ENCODE measurements around the gene CFAP46.

The CFAP46 gene

DNA sequence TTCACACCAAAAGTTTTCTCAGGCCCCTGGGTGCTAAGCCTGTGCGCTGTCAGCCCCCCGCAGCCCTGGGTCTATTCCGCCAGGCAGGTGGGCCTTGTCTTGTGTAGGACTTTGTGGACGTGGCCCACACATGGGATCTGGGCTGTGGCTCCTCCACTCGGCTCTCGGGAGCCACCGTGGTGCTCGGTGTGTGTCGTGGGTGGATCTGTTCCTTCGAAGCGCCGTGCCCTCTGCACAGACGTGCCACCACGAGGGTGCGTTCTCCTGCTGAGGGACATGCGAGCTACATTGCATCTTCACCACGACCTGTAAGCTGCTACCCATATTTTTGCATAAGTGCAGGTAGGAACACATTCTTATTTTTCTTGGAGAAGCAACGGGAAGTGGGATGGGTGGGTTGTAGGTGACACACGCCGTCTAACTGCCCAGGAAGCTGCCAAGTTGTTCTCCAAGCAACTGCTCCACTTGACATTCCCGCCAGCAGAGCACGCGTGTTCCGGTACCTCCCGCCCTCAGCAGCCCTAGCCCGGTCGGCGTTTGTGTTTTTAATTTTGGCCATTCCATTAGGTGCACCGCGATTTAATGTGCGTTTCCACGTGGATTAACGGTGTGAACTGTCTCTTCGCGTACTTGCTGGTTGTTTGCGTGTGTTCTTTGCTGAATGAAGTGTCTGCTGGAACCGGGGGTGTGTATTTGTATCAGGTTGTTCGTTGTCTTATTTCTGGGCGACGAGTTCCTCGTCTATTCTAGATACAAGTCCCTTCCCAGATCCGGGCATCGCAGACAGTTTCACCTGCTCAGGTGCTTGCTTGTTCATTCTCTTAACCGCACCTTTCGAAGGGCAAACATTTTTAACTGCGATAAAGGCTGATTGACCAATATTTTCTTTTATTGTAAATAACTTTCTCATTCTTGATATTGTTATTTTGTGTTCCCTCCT, 47.4 kb upstream of the CFAP46 start:
- TF ChIP-seq EZH2phosphoT487 (IDR thresholded peaks at IDR 0.05; ENCODE audit: borderline replicate concordance): no peak
- TF ChIP-seq, protein P1, sequence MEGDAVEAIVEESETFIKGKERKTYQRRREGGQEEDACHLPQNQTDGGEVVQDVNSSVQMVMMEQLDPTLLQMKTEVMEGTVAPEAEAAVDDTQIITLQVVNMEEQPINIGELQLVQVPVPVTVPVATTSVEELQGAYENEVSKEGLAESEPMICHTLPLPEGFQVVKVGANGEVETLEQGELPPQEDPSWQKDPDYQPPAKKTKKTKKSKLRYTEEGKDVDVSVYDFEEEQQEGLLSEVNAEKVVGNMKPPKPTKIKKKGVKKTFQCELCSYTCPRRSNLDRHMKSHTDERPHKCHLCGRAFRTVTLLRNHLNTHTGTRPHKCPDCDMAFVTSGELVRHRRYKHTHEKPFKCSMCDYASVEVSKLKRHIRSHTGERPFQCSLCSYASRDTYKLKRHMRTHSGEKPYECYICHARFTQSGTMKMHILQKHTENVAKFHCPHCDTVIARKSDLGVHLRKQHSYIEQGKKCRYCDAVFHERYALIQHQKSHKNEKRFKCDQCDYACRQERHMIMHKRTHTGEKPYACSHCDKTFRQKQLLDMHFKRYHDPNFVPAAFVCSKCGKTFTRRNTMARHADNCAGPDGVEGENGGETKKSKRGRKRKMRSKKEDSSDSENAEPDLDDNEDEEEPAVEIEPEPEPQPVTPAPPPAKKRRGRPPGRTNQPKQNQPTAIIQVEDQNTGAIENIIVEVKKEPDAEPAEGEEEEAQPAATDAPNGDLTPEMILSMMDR (conservative IDR thresholded peaks at IDR 0.05; ENCODE audit: low read length): no peak
- H3K27me3 ChIP-seq (ENCODE audit: insufficient read depth, low read length, poor library complexity, severe bottlenecking): no peaks in the 10 kb centered on the region
- no peak overlapping the region for H3K4me3 ChIP-seq (ENCODE audit: low read length, poor library complexity, severe bottlenecking)
- no peaks in the 10 kb centered on the region for H3K4me1 ChIP-seq (ENCODE audit: insufficient read depth, low read length, poor library complexity, severe bottlenecking)
- no peaks in the 10 kb centered on the region for H3K9me2 ChIP-seq (replicated peaks; ENCODE audit: low read depth, low read length)
- H3F3A ChIP-seq (ENCODE audit: low read depth): no peaks in the 10 kb centered on the region
- H4K20me1 ChIP-seq (ENCODE audit: insufficient read depth, low read length, poor library complexity, severe bottlenecking): no peaks in the 10 kb centered on the region
- H2AFZ ChIP-seq (ENCODE audit: low read length): no peak overlapping the region
- H3K4me2 ChIP-seq (ENCODE audit: low read depth, low read length, poor library complexity, severe bottlenecking): no peak overlapping the region
- no peaks in the 10 kb centered on the region for H3K36me3 ChIP-seq (ENCODE audit: insufficient read depth, low read length)
- H3K9ac ChIP-seq (ENCODE audit: low read depth, low read length, poor library complexity, severe bottlenecking): no peak overlapping the region
- peaks cover 4% of the 10 kb centered on the region; the same call in 1 of the 2 replicates for H3K9me3 ChIP-seq (ENCODE audit: insufficient read depth, low read depth, low read length)
- no peaks in the 10 kb centered on the region for H3K79me2 ChIP-seq (ENCODE audit: insufficient read depth, low read length)

DNA sequence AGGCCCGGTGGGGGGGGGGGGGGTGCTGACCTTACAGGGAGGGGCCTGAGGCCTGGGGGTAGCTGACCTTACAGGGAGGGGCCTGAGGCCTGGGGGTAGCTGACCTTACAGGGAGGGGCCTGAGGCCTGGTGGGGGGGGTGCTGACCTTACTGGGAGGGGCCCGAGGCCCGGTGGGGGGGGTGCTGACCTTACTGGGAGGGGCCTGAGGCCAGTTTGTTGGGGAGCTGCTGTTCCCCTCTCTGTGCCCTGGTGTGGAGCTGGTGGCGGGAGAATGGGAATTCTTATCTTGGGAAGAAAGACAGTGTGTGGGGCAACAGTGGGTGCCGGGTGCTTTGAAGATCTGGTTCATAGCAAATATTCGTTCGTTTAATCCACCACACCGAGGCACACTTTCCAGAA, 46.6 kb upstream of the CFAP46 start:
- no peaks in the 10 kb centered on the region for H4K20me1 ChIP-seq (ENCODE audit: insufficient read depth, low read length, poor library complexity, severe bottlenecking)
- no peak overlapping the region for H3K9ac ChIP-seq (ENCODE audit: low read depth, low read length, poor library complexity, severe bottlenecking)
- H3K9me3 ChIP-seq (ENCODE audit: insufficient read depth, low read depth, low read length): peaks cover 7% of the 10 kb centered on the region; the same call in 1 of the 2 replicates
- no peaks in the 10 kb centered on the region for H3K4me1 ChIP-seq (ENCODE audit: insufficient read depth, low read length, poor library complexity, severe bottlenecking)
- no peak overlapping the region for H3K4me3 ChIP-seq (ENCODE audit: low read length, poor library complexity, severe bottlenecking)
- no peaks in the 10 kb centered on the region for H3K79me2 ChIP-seq (ENCODE audit: insufficient read depth, low read length)
- no peaks in the 10 kb centered on the region for H3K36me3 ChIP-seq (ENCODE audit: insufficient read depth, low read length)
- H3F3A ChIP-seq (ENCODE audit: low read depth): no peaks in the 10 kb centered on the region
- H2AFZ ChIP-seq (ENCODE audit: low read length): no peak overlapping the region
- TF ChIP-seq, protein P1 (conservative IDR thresholded peaks at IDR 0.05; ENCODE audit: low read length): no peak
- no peak for TF ChIP-seq EZH2phosphoT487 (IDR thresholded peaks at IDR 0.05; ENCODE audit: borderline replicate concordance)
- H3K27me3 ChIP-seq (ENCODE audit: insufficient read depth, low read length, poor library complexity, severe bottlenecking): no peaks in the 10 kb centered on the region
- H3K4me2 ChIP-seq (ENCODE audit: low read depth, low read length, poor library complexity, severe bottlenecking): no peak overlapping the region
- no peaks in the 10 kb centered on the region for H3K9me2 ChIP-seq (replicated peaks; ENCODE audit: low read depth, low read length)

DNA sequence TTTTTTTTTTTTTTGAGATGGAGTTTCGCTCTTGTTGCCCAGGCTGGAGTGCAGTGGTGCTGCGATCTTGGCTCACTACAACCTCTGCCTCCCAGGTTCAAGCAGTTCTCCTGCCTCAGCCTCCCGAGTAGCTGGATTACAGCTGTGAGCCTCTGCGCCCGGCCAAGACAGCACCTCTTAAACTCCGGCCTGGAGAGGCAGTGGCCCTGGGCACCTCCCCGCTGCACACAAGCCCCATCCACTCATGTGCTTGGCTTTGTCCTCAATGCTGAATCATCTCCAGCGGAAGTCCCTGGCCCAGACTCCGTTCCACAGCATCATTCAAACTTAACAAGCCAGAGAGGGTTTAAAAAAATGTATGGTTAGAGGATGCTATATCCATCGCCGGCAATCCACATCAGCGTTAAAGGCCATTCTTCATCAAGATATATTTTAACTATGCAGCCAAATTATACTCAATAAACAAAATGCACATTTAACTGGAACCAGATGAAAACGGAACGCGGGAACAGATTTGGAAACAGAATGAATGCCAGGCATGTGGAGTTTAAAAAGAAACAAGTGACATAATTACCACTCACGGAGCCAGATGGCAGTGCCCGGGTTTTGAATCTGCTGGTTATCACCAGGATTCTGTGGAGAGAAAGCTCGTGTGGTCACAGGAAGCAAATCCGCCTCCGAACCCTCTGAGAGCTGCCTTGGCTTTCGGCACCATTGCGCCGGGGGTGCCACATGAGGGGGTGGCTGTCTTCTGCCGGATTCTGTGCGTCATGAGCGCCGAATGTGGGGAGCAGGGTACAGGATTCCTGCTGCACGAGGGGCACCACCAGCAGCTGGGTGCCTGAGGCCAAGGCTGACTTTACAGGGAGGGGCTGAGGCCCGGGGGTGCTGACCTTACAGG, 45.6 kb upstream of the CFAP46 start:
- Histone ChIP-seq H3K4me3 (ENCODE audit: low read length, poor library complexity, severe bottlenecking) (no peak overlapping the region), H3F3A (ENCODE audit: low read depth) (no peaks in the 10 kb centered on the region), H3K4me2 (ENCODE audit: low read depth, low read length, poor library complexity, severe bottlenecking) (no peak overlapping the region), H3K9me3 (ENCODE audit: insufficient read depth, low read depth, low read length) (peaks cover 7% of the 10 kb centered on the region; the same call in 1 of the 2 replicates), H3K36me3 (ENCODE audit: insufficient read depth, low read length) (no peaks in the 10 kb centered on the region), H3K27me3 (ENCODE audit: insufficient read depth, low read length, poor library complexity, severe bottlenecking) (no peaks in the 10 kb centered on the region), H3K9me2 (replicated peaks; ENCODE audit: low read depth, low read length) (no peaks in the 10 kb centered on the region), H4K20me1 (ENCODE audit: insufficient read depth, low read length, poor library complexity, severe bottlenecking) (no peaks in the 10 kb centered on the region), H3K9ac (ENCODE audit: low read depth, low read length, poor library complexity, severe bottlenecking) (no peak overlapping the region), H3K79me2 (ENCODE audit: insufficient read depth, low read length) (no peaks in the 10 kb centered on the region), H2AFZ (ENCODE audit: low read length) (no peak overlapping the region), H3K4me1 (ENCODE audit: insufficient read depth, low read length, poor library complexity, severe bottlenecking) (no peaks in the 10 kb centered on the region)
- TF ChIP-seq, protein P1 (conservative IDR thresholded peaks at IDR 0.05; ENCODE audit: low read length): no peak
- TF ChIP-seq EZH2phosphoT487 (IDR thresholded peaks at IDR 0.05; ENCODE audit: borderline replicate concordance): no peak
